NCI-H748 (cell line): ENCODE data around the gene GPN3.
"Not testable (repeated sequence)": the region's sequence is repeated elsewhere in the genome, so short reads cannot be mapped to it uniquely, and the experiment has no call there.

Experiments used
- DNase-seq: peaks from one replicate; lab custom pipeline; 2025; ENCODE audit not compliant: unreplicated experiment; lab: John Stamatoyannopoulos, UW

The GPN3 gene

GRCh38 chr12:110449799-110450497 is 18.1 kb downstream of the GPN3 start, which contains the start of gene ARPC3:
ARPC3 (minus strand) TSS chr12:110450337; CDS start chr12:110450260, 77 bp downstream.
- peak; percentile 96 for DNase-seq

GRCh38 chr12:110444455-110444854 is 23.6 kb downstream of the GPN3 start:
- no peak for DNase-seq

- no peak for DNase-seq
Observed at GRCh38 chr12:110436231-110436630, 31.8 kb downstream of the GPN3 start.

GRCh38 chr12:110431957-110432587 is 36.0 kb downstream of the GPN3 start:
- DNase-seq: no peak

DNA sequence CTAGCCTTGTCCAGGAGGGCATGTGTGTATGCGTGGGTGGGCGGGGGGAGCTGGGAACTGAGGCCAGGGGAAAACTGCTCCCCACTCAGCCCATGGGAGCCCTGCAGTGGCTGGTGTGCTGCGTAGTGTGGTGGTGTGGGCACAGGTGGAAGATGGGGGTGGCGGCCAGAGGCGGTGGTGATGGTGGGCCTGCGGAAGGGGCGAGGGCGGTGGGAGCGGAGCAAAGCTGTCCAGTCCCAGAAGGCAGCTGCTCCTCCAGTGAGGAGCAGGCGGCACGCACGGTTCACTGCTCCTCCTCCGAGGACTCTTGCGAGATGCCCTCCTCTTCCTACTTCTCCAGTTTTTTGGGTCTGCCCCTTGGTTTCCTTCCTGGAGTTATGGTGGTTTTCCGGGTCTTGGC is 38.4 kb downstream of the GPN3 start:
- not testable (repeated sequence) for DNase-seq

DNA sequence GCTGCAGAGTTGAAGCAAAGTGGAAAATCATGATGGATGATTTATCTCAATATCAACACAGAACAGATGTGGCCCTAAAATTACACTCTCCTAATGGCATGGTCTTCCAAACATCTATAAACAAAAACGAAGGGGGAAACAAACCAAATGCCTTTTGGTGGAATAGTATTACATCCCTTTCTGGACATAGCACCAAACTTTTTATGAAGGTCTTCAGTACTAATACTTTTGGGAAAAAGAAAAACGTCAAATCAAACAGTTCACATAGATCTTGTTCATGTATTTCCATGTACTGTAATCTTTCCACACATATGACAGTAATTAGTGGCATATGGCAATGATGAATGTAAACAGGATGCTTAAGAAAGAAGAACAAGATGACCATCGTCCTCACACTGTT is 41.7 kb downstream of the GPN3 start:
- no peak for DNase-seq

DNA sequence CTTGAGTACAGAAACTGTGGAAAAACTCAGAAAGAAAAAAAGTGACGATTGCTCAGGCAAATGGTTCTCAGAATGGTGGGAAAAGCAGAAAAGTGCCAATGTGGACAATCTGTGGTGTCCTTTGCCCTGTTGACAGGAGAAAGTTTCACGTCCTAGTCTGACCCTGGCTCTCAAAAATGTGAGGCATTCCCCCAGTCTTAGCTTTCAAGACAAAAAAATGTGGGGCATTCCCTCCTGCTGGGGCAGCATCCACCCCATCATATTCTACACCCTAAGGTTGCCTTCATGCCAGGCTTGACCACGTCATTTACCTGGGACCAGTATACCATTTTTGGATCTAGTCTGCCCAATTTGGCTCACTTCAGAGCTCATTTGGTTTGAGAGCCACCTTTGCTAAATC is 43.8 kb downstream of the GPN3 start:
- DNase-seq: no peak

DNA sequence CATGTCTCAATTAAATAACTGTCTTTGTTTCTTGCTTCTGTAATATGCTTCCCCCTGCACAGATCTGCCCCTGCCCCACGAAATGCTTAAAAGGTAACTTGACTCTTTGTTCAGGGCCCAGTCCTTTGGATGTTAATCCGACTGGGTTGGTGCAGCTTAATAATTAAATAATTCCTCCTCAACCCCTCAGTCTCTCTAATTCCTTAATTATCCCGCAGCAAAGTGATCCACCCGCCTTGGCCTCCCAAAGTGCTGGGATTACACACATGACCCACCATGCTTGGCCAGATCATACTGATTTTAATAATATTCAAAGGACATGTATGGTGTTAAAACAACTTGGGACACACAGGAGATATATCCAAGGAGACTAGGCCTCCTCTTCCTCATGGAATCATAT is 46.4 kb downstream of the GPN3 start:
- no peak for DNase-seq

GRCh38 chr12:110421159-110421661 is 46.8 kb downstream of the GPN3 start:
- DNase-seq: no peak

- not testable (repeated sequence) for DNase-seq
Observed at GRCh38 chr12:110420644-110421043, 47.4 kb downstream of the GPN3 start.

- not testable (repeated sequence) for DNase-seq
Observed at GRCh38 chr12:110417113-110417512, 50.9 kb downstream of the GPN3 start.

DNA sequence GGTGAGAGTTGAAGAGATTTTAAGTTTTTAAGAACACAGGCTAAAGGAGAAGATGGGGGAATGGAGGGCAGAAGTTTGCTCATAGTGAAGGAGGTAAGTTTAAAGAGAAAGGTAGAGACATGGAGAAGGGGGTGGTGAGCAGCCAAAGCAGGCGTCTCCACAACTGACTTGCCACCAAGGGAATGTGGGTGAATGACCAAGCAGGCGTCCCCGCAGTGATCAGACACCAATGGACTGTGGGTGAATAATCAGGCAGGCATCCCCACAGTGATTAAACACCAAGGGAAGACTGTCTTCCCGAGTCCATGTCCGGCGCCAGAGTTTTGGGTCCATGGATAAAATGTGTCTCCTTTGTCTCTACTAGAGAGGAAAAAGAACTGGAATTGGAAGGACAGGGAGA is 58.0 kb downstream of the GPN3 start:
- not testable (repeated sequence) for DNase-seq

- not testable (repeated sequence) for DNase-seq
Observed at GRCh38 chr12:110405126-110405662, 62.9 kb downstream of the GPN3 start.

DNA sequence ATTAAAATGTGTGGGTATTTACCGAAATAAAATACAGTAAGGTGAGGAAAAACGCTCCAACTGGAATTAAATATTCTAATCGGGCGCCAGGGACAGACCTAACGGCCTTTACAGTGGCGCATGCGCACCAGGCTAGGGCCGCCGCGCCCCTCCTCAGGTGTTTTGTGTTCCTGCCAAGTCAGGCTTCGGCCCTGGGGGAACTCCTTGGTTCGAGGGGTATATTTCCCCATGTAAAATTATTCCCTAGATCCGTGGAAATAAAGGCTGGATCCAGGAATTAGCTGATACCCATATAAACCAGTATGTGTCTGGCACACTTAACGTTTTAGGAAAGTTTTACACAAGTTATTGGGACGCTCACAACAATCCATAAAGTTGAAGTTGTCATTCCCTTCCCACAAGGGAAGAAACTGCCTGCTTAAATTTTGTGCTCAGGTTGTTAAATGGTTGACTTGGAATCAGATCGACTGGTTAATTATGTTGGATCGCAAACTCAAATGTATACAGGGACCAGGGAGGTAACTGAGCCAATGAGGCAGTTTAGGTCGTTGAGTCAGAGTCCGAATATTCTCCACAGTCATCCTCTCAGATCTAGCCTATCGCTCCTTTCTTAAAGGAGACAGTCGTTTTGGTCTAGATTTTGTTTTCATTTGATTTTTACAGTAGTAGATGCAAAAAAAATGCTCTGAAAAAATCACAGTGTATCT is 63.9 kb downstream of the GPN3 start:
- peak; percentile 89 for DNase-seq

DNA sequence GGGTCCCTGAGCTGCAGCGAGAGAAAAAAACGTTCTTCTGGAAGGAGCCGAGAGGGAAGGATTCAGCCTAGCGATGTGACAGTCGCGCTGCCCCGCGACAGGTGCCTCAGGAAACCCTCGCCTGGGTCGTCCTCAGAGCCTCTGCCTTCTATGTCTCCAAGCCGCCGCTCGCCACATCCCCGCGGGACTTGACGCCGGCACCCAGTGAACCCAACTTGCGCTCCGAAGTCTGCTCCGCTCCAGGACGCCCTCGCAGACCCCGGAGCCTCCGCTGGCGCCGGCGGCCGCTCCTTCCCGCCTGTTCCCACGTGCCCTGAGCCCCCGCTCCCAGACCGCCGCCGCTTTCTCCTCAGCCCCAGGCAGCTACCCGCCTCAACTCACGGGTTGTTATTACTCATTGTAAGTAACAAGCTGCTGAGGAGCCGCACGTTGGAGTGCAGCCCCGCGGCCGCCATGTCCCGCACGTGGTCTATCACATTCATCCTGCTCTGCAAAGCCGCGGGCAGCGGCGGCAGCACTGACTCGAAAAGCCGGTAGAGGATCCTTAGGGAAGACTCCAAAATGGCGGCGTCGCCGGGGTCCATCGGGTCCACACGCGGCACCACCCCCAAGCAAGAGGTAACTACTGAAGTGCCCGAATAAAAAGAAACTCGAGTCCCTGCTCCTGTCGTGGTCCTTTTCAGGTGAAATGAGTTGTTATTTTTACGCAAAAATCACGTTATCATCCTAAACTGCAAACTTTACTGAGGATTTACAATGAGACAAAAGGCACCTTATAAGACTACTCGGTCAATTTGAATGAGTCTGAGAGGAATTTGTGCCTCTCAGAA is 64.7 kb downstream of the GPN3 start, which contains the start of gene ANAPC7:
Gene ANAPC7 (minus strand): TSS at position 563 of the 830 bp plus-strand sequence. CDS start 81 bp downstream, at position 482.
- DNase-seq: peak; percentile 95
